Measurements from ENCODE around the gene HUS1. TPM values are rescaled to one million over a fixed set of nuclear protein-coding genes. Genes with fewer than 3 reads are reported as not detected.
"Not testable (repeated sequence)": the region's sequence is repeated elsewhere in the genome, so short reads cannot be mapped to it uniquely, and the experiment has no call there.

Gene HUS1
- total RNA-seq, 2 experiments from 2014 or later: 55.0 to 61.2 TPM

- no peaks in the 10 kb centered on the region for H3K9me3 Mint-ChIP-seq
- CTCF ChIA-PET: interaction anchor here (0.6 to 0.8 kb wide), 3 partner anchors 12 to 177 kb away, joined by 3 to 7 read pairs (median 3); no protein-coding TSS in a partner anchor
- DNase-seq: no peak
- intact Hi-C loops (cut with micrococcal nuclease): loop anchor here (10.0 kb wide), 1 partner anchor 668 kb away; no protein-coding TSS in a partner anchor
- no peak overlapping the region for H3K4me3 Mint-ChIP-seq
- H3K27me3 Mint-ChIP-seq (ENCODE audit: low read depth): no peaks in the 10 kb centered on the region
- H3K27ac Mint-ChIP-seq: no peak overlapping the region
- H3K36me3 Mint-ChIP-seq (ENCODE audit: low read depth): no peaks in the 10 kb centered on the region
- H3K4me1 Mint-ChIP-seq (ENCODE audit: low read depth): peaks cover 4% of the 10 kb centered on the region
Measured at GRCh38 chr7:47932466-47933037, 46.9 kb downstream of the HUS1 start.

DNA sequence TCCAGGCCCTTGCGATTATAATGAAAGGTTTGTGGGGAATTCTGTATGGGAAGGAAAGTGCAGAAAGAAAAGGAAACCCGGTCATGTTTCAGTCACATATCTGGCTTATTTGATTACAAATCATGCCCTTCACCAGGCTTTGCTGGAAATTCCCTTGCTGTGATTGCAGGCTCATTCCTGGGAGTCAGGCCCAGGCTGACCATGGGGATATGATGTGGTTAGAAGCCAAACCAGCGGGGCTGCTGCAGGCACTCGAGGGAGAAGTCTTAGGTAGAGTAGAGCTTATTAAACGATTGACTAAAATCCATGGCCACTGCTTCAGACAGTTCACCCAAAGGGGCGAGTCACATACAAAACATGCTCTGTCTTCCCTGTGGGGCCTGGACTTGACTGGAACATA, 47.4 kb downstream of the HUS1 start:
- DNase-seq: no peak
- no peaks in the 10 kb centered on the region for H3K9me3 Mint-ChIP-seq
- H3K4me1 Mint-ChIP-seq (ENCODE audit: low read depth): no peaks in the 10 kb centered on the region
- intact Hi-C loops (cut with micrococcal nuclease): loop anchor here (10.0 kb wide), 1 partner anchor 667 kb away; no protein-coding TSS in a partner anchor
- H3K36me3 Mint-ChIP-seq (ENCODE audit: low read depth): no peaks in the 10 kb centered on the region
- H3K27ac Mint-ChIP-seq: no peak overlapping the region
- CTCF ChIA-PET: interaction anchor here (0.6 kb wide), 2 partner anchors 50 to 178 kb away, joined by 3 read pairs; no protein-coding TSS in a partner anchor
- H3K4me3 Mint-ChIP-seq: no peak overlapping the region
- H3K27me3 Mint-ChIP-seq (ENCODE audit: low read depth): no peaks in the 10 kb centered on the region

GRCh38 chr7:47931005-47932004, 48.1 kb downstream of the HUS1 start:
- intact Hi-C loops (cut with micrococcal nuclease): loop anchor here (10.0 kb wide), 1 partner anchor 667 kb away; no protein-coding TSS in a partner anchor
- Mint-ChIP-seq H3K9me3 (no peaks in the 10 kb centered on the region), H3K4me3 (no peak overlapping the region), H3K27ac (no peak overlapping the region), H3K36me3 (ENCODE audit: low read depth) (no peaks in the 10 kb centered on the region), H3K27me3 (ENCODE audit: low read depth) (no peaks in the 10 kb centered on the region), H3K4me1 (ENCODE audit: low read depth) (no peaks in the 10 kb centered on the region)
- no peak for DNase-seq
- CTCF ChIA-PET: interaction anchor here (0.6 to 0.8 kb wide), 2 partner anchors 14 to 17 kb away, joined by 3 to 4 read pairs; partner anchors contain the start of gene PKD1L1

GRCh38 chr7:47924266-47924665, 55.1 kb downstream of the HUS1 start:
- intact Hi-C loops (cut with micrococcal nuclease): no loop called here
- Mint-ChIP-seq H3K4me1 (ENCODE audit: low read depth) (no peaks in the 10 kb centered on the region), H3K9me3 (peaks cover 8% of the 10 kb centered on the region), H3K36me3 (ENCODE audit: low read depth) (peaks cover 2% of the 10 kb centered on the region), H3K4me3 (no peak overlapping the region), H3K27ac (no peak overlapping the region), H3K27me3 (ENCODE audit: low read depth) (no peaks in the 10 kb centered on the region)
- CTCF ChIA-PET: no interaction called here
- no peak for DNase-seq

DNA sequence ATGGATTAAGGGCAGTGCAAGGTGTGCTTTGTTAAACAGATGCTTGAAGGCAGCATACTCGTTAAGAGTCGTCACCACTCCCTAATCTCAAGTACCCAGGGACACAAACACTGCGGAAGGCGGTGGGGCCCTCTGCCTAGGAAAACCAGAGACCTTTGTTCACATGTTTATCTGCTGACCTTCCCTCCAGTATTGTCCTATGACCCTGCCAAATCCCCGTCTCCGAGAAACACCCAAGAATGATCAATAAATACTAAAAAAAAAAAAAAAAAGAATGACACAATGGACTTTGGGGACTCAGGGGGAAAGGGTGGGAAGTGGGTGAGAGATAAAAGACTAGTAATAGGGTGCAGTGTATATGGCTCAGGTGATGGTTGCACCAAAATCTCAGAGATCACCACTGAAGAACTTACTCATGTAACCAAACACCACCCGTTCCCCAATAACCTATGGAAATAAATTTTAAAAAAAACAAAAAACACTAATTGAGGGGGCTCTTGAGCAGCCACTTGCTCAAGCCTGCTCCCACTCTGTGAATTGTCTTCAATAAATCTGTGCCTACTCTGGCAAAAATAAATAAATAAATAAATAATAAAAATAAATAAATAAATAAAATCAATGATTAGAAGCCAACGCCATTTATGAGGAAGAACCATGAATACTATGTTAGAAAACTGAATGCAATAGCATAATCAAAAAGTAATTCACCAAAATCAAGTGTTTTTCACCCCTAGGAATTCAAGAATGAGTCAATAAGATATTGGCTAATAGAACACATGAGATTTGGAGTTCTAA, 56.1 kb downstream of the HUS1 start:
- H3K27ac Mint-ChIP-seq; H3K36me3 Mint-ChIP-seq (ENCODE audit: low read depth); H3K9me3 Mint-ChIP-seq; intact Hi-C loops (cut with micrococcal nuclease); DNase-seq; CTCF ChIA-PET; H3K4me1 Mint-ChIP-seq (ENCODE audit: low read depth); H3K27me3 Mint-ChIP-seq (ENCODE audit: low read depth); H3K4me3 Mint-ChIP-seq: not testable (repeated sequence)

DNA sequence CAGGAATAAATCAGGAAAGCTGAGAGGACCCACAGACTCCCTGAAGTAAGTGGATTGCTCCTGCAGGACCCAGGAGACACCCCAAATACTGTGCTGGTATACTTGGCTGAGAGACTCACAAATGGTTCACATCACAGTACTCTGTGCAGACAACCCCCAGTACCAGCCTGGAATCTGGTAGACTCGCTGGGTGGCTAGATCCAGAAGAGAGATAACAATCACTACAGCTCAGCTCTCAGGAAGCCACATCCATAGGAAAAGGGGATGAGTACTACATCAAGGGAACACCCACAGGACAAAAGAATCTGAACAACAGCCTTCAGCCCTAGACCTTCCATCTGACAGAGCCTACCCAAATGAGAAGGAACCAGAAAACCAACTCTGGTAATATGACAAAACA, 62.9 kb downstream of the HUS1 start:
- DNase-seq; intact Hi-C loops (cut with micrococcal nuclease); H3K4me3 Mint-ChIP-seq; H3K27ac Mint-ChIP-seq; H3K9me3 Mint-ChIP-seq; H3K36me3 Mint-ChIP-seq (ENCODE audit: low read depth); H3K4me1 Mint-ChIP-seq (ENCODE audit: low read depth); H3K27me3 Mint-ChIP-seq (ENCODE audit: low read depth): not testable (repeated sequence)
- CTCF ChIA-PET: interaction anchor here (2.3 kb wide), 1 partner anchor 28 kb away, joined by 12 read pairs; no protein-coding TSS in a partner anchor

DNA sequence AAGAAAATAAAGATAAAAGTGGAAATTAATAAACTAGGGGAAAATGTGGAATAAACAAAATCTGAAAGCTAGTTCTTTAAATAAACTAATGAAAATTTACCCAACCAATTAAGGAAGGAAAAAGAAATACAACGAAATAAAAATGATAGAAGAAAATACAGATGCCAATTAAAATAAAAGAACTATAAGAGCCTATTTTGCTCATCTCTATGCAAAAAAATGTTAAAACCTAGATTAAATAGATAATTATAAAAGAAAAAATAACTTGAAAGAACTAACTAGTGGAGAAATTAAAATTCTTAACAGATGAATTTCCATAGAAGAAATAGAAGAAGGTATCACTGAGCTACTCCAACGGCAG, 63.8 kb downstream of the HUS1 start:
- CTCF ChIA-PET: interaction anchor here (2.3 kb wide), 1 partner anchor 29 kb away, joined by 12 read pairs; no protein-coding TSS in a partner anchor
- DNase-seq: no peak
- no peaks in the 10 kb centered on the region for H3K36me3 Mint-ChIP-seq (ENCODE audit: low read depth)
- H3K9me3 Mint-ChIP-seq: no peaks in the 10 kb centered on the region
- H3K4me1 Mint-ChIP-seq (ENCODE audit: low read depth): no peaks in the 10 kb centered on the region
- no peak overlapping the region for H3K27ac Mint-ChIP-seq
- no peak overlapping the region for H3K4me3 Mint-ChIP-seq
- intact Hi-C loops (cut with micrococcal nuclease): no loop called here
- H3K27me3 Mint-ChIP-seq (ENCODE audit: low read depth): no peaks in the 10 kb centered on the region

- Mint-ChIP-seq H3K9me3 (no peaks in the 10 kb centered on the region), H3K4me3 (no peak overlapping the region), H3K4me1 (ENCODE audit: low read depth) (no peaks in the 10 kb centered on the region), H3K27me3 (ENCODE audit: low read depth) (no peaks in the 10 kb centered on the region), H3K27ac (no peak overlapping the region), H3K36me3 (ENCODE audit: low read depth) (no peaks in the 10 kb centered on the region)
- DNase-seq: no peak
- intact Hi-C loops (cut with micrococcal nuclease): no loop called here
- CTCF ChIA-PET: interaction anchor here (2.3 kb wide), 1 partner anchor 30 kb away, joined by 12 read pairs; no protein-coding TSS in a partner anchor
Measured at GRCh38 chr7:47914717-47915615, 64.4 kb downstream of the HUS1 start.

Other genes starting within 250 kb of the HUS1 start
- gene PKD1L1, start 31.1 kb downstream of the HUS1 start, total RNA-seq: under 1 TPM; 0.02 to 0.05 TPM
- not detected for gene SUN3, start 49.5 kb upstream of the HUS1 start, total RNA-seq
- gene C7orf57, start 55.9 kb upstream of the HUS1 start, total RNA-seq: under 1 TPM; 0.29 to 0.44 TPM
- gene UPP1, start 109.7 kb upstream of the HUS1 start, total RNA-seq: 10 to 100 TPM; 46.9 to 48.2 TPM
- not detected for gene ABCA13, start 191.8 kb upstream of the HUS1 start, total RNA-seq